HG03565 (cell line): ENCODE results near the gene NIT2.
"Not testable (repeated sequence)": the region's sequence is repeated elsewhere in the genome, so short reads cannot be mapped to it uniquely, and the experiment has no call there.

Experiments
- ATAC-seq: cut with Tn5 transposase; IDR thresholded peaks from one replicate; pipeline ENCODE4 v1.9.1; 2021; ENCODE audit warnings: mild to moderate bottlenecking, moderate library complexity; ENCODE audit not compliant: unreplicated experiment

Gene NIT2

DNA sequence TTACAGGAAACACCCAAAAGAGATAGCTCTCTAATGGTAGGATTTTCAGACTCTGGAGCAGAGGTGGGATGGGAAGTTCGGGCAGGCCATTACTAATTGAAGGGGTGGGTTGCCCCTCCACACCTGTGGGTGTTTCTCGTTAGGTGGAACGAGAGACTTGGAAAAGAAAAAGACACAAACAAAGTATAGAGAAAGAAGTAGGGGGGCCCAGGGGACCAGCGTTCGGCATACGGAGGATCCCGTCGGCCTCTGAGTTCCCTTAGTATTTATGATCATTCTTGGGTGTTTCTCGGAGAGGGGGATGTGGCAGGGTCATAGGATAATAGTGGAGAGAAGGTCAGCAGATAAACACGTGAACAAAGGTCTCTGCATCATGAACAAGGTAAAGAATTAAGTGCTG is 1.7 kb downstream of the NIT2 start:
- ATAC-seq, result not testable (repeated sequence)

DNA sequence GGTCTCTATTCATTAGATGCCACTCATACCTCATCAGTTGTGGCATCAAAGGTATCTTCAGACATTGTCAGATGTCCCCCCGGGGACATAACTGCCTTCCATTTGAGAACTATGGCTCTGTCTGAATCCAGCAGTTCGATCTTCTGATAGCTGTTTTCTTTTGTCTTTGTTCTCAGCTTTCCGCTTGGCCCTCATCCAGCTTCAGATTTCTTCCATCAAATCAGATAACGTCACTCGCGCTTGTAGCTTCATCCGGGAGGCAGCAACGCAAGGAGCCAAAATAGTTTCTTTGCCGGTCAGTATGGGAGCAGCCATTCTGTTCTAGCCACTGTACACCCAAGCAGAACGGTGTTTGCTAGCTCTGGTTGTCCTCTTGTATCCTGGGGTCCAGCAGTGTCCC is 4.4 kb downstream of the NIT2 start:
- ATAC-seq, result no peak

DNA sequence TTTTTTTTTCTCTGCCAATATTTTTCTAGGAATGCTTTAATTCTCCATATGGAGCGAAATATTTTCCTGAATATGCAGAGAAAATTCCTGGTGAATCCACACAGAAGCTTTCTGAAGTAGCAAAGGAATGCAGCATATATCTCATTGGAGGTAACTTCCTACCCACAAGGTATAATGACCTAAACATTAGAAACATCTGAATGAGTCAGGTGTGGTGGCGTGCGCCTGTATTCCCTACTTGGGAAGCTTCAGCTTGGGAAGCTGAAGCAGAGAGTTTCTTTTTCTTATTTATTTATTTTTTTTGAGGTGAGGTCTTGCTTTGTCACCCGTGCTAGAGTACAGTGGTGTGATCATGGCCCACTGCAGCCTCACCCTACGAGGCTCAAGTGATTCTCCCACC is 5.2 kb downstream of the NIT2 start:
- ATAC-seq, result no peak

DNA sequence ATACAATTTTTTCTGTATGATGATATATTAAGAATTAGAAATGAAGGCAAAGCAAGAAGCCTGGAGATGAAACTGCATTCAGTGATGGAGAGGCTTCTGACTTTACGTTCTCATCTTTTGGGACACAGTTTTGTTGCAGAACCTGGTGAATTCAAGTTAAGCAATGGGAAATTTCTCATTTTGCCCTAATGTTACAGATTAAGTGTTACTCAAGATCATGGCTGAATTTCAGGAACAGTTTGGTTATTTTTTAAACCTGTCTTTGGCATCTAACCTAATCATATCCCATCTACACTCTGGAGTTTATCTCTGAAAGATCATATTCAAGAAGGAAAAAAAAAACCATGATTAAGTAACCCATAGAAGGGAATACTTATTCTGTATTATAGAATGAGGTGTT is 6.0 kb downstream of the NIT2 start:
- no peak for ATAC-seq

DNA sequence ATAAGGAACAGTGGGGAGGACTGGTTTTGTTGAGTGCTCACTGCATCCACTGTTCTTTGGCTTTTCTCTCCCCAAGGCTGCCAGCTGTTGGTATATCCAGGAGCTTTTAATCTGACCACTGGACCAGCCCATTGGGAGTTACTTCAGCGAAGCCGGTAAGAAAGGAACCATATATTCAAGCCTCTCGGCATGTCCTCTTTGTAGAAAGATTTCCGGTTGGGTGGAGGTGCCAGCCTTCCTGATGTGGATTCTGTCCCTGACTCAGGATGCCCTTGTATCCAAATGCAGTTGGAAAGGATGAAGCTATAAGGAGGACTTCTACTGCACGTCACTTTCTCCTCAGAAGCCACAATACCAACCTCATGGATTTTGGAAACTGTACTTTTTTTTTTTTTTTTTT is 14.2 kb downstream of the NIT2 start:
- no peak for ATAC-seq

DNA sequence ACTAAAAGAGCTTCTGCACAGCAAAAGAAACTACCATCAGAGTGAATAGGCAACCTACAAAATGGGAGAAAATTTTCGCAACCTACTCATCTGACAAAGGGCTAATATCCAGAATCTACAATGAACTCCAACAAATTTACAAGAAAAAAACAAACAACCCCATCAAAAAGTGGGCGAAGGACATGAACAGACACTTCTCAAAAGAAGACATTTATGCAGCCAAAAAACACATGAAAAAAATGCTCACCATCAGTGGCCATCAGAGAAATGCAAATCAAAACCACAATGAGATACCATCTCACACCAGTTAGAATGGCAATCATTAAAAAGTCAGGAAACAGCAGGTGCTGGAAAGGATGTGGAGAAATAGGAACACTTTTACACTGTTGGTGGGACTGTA is 17.2 kb downstream of the NIT2 start:
- ATAC-seq, result not testable (repeated sequence)

DNA sequence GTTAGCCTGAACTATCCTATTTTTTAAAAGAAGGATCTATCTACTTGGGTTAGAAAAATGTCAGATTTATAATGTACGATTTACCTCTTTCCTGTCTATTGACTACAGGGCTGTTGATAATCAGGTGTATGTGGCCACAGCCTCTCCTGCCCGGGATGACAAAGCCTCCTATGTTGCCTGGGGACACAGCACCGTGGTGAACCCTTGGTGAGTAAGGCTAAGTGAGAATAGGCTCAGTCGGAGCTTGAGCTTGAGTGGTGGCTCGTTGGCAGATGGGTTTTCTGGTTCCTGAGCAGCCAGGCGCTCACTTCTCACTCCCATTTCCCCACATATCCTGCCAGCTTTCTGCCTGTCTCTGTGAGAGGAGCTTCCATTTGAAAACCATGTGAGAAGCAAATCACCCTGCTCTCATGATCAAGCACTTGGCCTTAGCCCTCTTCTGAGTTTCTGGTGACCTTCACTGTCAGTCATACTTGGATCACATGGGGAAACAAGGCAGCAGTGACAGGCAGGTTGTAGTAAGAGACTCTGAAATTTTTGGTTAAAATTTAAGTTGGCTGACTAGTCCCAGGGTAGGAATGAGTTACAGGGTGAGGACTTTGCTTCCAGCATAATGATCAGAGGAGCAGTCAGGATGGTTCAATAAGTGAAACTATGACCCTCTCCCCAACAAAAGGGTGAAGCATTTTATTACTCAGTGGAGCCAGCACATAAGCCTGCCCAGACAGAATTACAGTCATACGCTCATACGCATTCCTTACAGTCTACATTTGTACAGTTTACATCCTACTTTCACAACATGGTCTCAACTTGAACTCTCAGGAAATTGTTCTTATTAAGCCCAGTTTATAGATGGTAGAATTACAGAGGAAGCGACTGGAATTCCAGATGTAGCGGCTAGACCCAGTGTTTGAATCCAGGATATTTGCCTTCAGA is 18.0 kb downstream of the NIT2 start:
- no peak for ATAC-seq

DNA sequence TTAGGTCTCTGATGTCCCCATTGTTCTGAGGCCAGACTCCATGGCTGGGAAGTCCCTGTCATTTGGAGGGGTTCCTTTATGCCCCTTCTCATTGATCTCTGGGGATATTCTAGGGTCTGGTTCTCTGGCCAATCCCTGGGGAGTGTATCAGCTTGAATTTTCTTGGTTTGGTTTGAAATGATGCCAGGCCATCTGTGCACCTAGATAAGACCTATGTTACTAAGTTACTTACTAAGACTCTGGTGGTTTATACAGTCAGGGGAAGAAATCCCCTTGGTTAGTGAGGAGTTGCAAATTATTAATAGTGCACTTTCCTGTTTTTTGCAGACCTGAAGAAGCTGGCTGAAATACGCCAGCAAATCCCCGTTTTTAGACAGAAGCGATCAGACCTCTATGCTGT is 20.3 kb downstream of the NIT2 start:
- ATAC-seq, result no peak

DNA sequence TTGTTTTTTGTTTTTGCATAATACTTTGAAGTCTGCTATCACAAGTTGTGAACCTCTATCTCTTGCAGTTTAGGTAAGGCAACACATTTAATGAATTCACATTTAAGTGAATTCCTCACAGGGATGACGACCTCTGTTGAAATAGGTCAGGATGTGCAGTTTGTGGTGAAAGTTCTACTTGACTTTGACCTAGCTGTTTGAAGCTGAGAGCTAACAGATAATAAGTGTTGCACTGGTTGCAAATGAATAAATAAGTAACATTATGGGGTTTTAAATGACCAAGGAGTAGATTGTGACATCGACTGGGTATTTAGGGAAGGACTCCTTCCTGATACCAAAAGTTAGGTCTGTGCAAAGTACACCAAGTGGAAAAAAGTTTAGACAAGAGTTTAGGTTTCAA is 23.9 kb downstream of the NIT2 start:
- ATAC-seq, result no peak

DNA sequence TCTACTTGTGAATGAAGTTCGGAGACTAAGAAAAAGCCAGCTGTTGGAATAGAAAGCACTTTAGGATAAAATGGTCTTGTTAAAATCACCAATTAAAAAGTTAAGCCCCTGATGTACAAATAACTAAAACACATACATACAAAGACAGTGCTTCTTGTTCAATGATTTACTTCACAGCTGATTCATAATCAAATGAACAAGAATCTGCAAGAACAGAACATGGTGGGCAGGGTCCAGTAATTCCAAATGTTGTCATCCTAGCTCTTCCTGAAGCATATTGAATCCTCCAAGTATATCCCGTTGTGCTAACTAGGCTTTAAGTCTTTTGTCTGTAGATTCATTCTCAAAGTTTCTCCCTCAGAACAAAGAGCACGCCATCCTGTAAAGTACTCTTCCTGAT is 24.5 kb downstream of the NIT2 start:
- ATAC-seq, result no peak

DNA sequence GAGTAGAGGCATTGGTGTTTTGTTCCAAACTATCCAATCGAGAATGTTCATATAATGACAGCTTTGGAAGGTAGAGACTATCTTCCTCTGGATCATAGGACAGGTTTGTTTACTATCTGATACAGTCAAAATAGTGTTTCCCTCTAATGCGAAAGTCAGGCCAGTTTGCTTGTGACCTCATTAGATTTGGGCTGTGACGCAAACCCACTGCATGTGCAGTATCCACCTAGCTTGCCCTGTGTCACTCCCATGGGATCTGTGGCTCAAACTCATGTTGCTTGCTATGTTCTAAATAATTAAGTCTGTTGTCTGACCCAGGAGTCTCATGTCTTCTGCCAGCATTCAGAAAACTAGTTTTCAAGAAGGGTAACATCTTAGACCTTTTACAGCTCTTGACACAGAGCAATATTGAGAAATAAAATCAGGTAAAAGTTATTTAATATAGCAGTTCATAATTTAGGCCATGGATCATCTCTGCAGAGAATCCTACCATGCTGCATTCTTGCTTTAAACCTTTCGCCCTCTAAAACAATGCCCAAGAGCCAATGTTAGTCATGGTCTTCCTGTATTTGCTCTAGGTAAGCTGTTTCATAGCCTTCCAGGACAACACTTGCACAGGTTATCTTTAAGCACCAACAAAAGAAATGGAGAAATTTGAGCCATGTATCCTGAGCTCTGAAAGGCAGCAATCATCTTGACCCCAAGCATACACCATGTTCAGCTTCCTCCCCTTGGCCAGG is 26.4 kb downstream of the NIT2 start:
- no peak for ATAC-seq

DNA sequence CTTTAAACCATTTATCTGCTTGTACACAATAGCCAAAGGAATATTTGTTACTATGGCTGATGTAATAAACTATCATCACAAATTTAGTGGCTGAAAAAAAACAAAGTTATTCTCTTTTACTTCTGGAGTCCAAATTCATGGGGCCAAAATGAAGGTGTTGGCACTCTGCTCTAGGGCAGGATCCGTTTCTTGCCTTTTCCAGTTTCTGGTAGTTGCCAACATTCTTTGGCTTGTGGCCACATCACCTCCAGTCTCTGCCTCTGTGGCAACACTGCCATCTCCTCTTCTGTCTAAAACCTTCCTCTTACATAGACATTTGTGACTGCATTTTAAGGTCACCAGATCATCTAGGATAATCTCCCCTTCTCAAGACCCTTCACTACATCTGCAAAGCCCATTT is 27.3 kb downstream of the NIT2 start:
- no peak for ATAC-seq

DNA sequence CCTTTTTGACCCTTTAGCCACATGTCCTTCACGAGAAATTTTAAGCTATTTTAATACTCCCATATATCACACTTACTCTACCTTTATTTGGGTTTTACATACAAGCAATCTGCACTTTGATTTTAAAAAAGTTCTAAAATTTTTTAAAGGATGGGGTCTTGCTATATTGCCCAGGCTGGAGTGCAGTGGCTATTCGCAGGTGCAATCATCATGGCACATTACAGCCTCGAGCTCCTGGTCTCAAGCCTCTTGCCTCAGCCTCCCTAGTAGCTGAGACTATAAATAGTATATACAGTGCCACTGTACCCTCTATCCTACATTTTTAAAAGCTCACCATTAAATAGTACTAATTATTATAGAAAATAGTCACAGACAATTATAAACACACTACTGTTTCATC is 29.9 kb downstream of the NIT2 start:
- ATAC-seq, result no peak

DNA sequence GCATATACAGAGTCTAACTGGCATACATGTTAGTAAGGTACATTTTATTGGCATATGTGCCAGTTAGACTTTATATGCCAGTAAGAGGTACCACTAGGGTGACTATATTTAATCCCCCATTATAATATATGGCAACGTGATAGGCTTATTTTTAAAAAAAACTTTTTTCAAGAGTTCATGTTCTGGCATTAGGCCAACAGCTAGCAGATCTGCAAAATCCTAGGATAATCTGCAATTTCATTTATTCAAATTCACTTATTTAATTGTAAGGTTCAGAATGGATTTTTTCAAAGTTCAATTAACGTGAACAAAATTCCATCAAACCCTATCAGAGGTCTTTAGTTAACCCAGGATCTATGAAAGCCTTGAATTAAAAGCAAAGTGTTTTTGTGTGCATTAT is 31.9 kb downstream of the NIT2 start:
- no peak for ATAC-seq

DNA sequence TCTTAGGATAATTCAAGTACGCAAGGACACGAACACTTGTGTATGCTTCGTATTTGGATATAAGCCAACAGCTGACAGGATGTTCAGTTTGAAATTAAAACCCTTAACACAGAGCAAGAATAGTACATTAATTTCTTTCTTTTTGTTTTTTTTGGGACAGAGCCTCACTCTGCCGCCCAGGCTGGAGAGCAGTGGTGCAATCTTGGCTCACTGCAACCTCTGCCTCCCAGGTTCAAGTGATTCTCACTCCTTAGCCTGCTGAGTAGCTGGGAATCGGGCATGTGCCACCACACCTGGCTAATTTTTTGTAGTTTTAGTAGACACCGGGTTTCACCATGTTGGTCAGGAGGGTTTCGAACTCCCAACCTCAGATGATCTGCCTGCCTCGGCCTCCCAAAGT is 33.9 kb downstream of the NIT2 start:
- ATAC-seq, result no peak

DNA sequence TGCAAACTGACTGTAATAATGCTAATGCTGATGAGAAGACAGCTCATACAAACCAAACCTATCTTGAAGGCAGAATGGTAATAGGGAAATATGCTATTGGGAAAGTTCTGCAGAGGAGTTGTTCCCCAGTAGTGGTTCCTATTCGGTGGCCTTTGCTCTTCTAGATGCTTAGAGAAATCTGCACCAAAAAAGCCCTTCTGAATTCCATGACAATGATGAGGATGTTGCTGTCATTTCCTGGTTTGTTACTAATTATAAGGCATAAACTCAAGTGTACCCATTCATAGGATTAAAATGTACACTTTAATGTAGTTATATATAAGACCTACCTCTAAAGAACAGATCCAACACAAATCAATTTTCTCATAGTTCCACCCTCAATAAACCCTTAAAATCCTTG is 36.2 kb downstream of the NIT2 start:
- ATAC-seq, result no peak

DNA sequence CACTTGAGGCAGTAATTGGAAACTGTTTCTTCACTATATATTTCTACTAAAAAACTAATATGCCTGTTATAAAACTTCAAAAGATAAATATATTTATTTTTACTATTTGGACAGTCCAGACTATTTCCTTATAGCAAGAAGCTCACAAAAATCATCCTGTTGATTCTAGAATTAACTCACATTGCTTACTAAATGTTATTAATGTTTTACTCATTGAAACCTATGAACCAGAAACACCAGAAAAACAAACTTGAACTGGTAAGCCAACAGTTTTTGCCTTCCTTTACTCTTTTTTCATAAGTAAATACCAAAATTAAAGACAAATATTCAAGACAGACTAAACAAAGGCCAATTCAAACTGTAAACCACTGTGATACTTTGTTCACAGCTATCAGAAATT is 40.0 kb downstream of the NIT2 start:
- ATAC-seq, result no peak

DNA sequence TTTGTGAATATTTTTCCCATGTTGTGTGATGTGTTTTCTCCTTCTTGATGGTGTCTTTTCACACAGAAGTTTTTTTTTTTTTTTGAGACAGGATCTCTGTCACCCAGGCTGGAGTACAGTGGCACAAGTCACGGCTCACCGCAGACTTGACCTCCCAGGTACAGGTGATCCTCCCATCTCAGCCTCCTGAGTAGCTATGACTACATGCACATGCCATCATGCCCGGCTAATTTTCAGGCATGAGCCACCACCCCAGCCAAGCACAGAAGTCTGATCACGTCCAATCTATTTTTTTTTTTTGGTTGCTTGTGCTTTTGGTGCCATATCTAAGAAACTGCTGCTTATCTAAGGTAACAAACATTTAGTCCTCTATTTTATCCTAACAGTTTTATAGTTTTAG is 41.7 kb downstream of the NIT2 start:
- ATAC-seq, result no peak

DNA sequence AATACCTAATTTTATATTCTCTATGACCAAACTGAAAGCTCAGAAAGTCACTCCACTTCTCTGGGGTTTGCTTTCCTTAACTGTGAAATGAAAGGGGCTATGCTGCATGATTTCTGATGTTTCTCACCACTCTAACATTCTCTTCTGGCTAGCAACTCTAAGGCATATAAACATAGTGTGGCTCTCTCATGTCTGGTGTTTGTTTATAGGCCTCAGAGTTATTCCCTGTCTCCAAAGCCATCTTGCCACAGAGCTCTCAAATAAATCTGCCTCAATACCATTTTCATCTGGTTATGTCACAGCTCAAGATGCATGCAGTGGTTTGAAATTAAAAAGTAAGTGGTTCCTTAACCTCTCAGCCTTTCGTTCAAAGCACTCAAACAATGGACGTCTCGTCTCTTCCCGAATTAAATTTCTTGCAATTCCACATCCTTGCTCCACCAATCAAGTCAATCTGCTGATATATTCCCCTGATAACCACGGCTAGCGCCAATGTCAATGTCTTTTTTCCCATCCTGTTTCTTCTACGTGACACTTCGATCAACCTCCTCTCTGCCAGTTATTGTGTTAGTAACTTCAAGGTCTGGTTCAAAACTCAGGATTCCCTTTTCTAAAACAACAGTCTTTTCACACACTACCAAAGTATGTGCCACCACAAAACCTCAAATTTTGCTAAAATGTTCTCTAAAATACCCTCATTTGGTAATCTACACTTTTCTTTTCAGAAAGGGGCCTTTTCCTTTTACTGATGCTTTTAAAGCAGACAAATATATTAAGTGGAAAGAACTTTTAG is 50.4 kb downstream of the NIT2 start:
- ATAC-seq, result no peak

DNA sequence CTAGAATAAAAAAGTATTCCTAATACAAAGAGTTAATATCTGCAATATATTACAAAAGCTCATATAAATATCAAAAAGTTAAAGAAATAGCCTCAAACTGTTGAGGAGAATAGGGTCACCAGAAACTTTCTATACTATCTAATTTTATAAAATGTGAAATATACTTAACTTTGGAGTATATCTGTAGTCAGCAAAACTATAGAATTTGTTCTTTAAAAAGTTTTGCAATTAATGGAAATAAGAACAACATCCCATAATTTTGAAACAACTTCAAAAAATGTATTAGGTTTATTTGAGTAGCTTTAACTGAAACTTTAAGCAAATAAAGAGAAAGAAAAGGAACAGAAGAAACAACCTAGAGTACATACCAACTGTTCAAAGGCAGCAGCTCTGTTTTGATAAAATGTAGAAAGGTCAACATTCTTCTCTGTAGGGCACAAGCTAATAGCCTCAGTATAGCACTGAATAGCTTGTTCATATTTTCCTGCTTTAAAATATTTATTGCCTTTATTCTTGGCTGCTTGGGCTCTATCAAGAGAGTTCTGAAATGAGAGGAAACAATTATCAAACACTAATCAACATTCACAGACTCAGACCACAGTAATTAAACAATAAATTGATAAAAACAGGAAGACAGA is 52.0 kb downstream of the NIT2 start:
- ATAC-seq, result no peak

DNA sequence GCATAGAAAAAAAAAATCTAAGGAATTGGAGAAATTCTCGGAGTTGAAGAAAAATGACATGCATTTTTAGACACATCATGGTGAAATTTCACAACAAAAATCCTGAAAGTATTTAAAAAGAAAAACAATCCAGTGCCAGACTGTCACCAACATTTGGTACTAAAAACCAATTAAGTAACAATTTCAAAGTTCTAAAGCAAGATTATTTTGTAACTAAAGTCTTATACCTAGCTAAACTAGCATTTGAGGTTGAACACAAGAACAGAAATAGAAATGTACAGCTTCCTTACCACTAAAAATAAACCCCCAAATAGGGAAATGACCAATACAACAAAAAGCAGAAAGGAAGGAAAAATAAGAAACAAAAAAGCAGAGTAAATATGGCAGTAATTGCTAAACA is 54.5 kb downstream of the NIT2 start:
- ATAC-seq, result no peak
